GM23248 (cell line): ENCODE results near the gene P4HA3. TPM values are rescaled to one million over a fixed set of nuclear protein-coding genes. Genes with fewer than 3 reads are reported as not detected.

ENCODE experiments used
- DNase-seq: peaks from one replicate; pipeline ENCODE4 v3.0.0-alpha.2; 2015
- H2AFZ ChIP-seq: fragments of 200-600 bp; sonication (generic); 2 replicates; pipeline ENCODE4 v1.6.1; 2016; ENCODE audit warnings: antibody characterized with exemption
- H3F3A ChIP-seq: fragments of 200-600 bp; sonication (generic); 2 replicates; pipeline ENCODE4 v1.6.1; 2016; ENCODE audit warnings: mild to moderate bottlenecking, antibody characterized with exemption, mixed run types; ENCODE audit not compliant: insufficient read depth
- H3K27ac ChIP-seq: fragments of 200-600 bp; sonication (generic); 2 replicates; pipeline ENCODE4 v1.5.1; 2016; ENCODE audit warnings: mild to moderate bottlenecking
- H3K27me3 ChIP-seq: fragments of 200-600 bp; sonication (generic); replicated peaks from 2 replicates; pipeline ENCODE4 v1.6.1; 2016; ENCODE audit warnings: mild to moderate bottlenecking; ENCODE audit not compliant: insufficient read depth
- H3K36me3 ChIP-seq: fragments of 200-600 bp; sonication (generic); 2 replicates; pipeline ENCODE4 v1.6.1; 2016; ENCODE audit warnings: low read depth, mild to moderate bottlenecking
- H3K4me1 ChIP-seq: fragments of 200-600 bp; sonication (generic); 2 replicates; pipeline ENCODE4 v1.6.1; 2016; ENCODE audit warnings: mild to moderate bottlenecking; ENCODE audit not compliant: insufficient read depth
- H3K4me2 ChIP-seq: fragments of 200-600 bp; sonication (generic); one replicate; pipeline ENCODE4 v1.6.1; 2016; ENCODE audit warnings: mild to moderate bottlenecking; ENCODE audit not compliant: unreplicated experiment
- H3K4me3 ChIP-seq: fragments of 200-600 bp; sonication (generic); 2 replicates; pipeline ENCODE4 v1.5.1; 2016; ENCODE audit warnings: mild to moderate bottlenecking
- H3K79me2 ChIP-seq: fragments of 200-600 bp; sonication (generic); 2 replicates; pipeline ENCODE4 v1.6.1; 2016; ENCODE audit warnings: mild to moderate bottlenecking; ENCODE audit not compliant: insufficient read depth
- H3K9ac ChIP-seq: fragments of 200-600 bp; sonication (generic); 2 replicates; pipeline ENCODE4 v1.6.1; 2016; ENCODE audit warnings: mild to moderate bottlenecking
- H3K9me2 ChIP-seq: fragments of 200-600 bp; sonication (generic); 2 replicates; pipeline ENCODE4 v1.6.1; 2016; ENCODE audit warnings: mixed run types, mild to moderate bottlenecking, moderate library complexity; ENCODE audit not compliant: insufficient read depth
- H3K9me3 ChIP-seq: fragments of 200-600 bp; sonication (generic); one replicate; pipeline ENCODE4 v1.6.1; 2017; ENCODE audit warnings: low read depth
- H4K20me1 ChIP-seq: fragments of 200-600 bp; sonication (generic); 2 replicates; pipeline ENCODE4 v1.6.0; 2016; ENCODE audit not compliant: insufficient read depth
- EZH2 ChIP-seq: fragments of 200-600 bp; sonication (generic); IDR thresholded peaks from 2 replicates; pipeline ENCODE4 v1.6.1; 2018; ENCODE audit warnings: antibody characterized with exemption, mild to moderate bottlenecking; ENCODE audit not compliant: insufficient read depth, poor library complexity, severe bottlenecking
- EZH2phosphoT487 ChIP-seq: fragments of 200-600 bp; sonication (generic); IDR thresholded peaks from 2 replicates; pipeline ENCODE4 v1.6.1; 2018; ENCODE audit warnings: antibody characterized with exemption, moderate library complexity, mild to moderate bottlenecking, low read depth; ENCODE audit not compliant: insufficient read depth
- WGBS, 2 experiments: methylation state at CpG; one replicate each; pipeline ENCODE4 v1.1.6; 2015 to 2017; ENCODE audit warnings: low lambda C conversion rate in 2 of 2, low coverage in 1 of 2; ENCODE audit errors: missing lambda C conversion rate in 2 of 2; 5-methylcytosine and 5-hydroxymethylcytosine counted together
- in situ Hi-C: fragments of 300-500 bp; cut with MboI; formaldehyde crosslinking; loops from 2 replicates; pipeline ENCODE4 v1.15.0; 2020
- polyA plus RNA-seq: library from polyadenylated mRNA; unstranded; fragments of >200 nt; fragmentation: Nextera tagmentation; extraction: Ambion mirVana; gene quantifications from 2 replicates; pipeline ENCODE4 v1.2.1, GENCODE V29; 2016
- total RNA-seq: library from RNA; depleted of rRNA; stranded (reverse); fragments of >200 nt; shearing (Covaris generic); gene quantifications from 2 replicates; pipeline ENCODE4 v1.2.3, GENCODE V29; 2014

The P4HA3 gene
- total and polyA plus RNA-seq, 2 experiments from 2014 or later, result 26.4 to 30.6 TPM

GRCh38 chr11:74312326-74312725 is 886 bp upstream of the P4HA3 start:
- WGBS, 2 experiments, result 74 to 89% methylated on average over 1 of the region's 1 CpG
- H3K4me2 ChIP-seq, result no peak overlapping the region
- no peaks in the 10 kb centered on the region for H4K20me1 ChIP-seq
- no peaks in the 10 kb centered on the region for H3K36me3 ChIP-seq
- H3K27ac ChIP-seq, result no peak overlapping the region
- H3F3A ChIP-seq, result peaks cover 18% of the 10 kb centered on the region
- H3K27me3 ChIP-seq, result no peaks in the 10 kb centered on the region
- no peaks in the 10 kb centered on the region for H3K9me2 ChIP-seq
- H3K9me3 ChIP-seq, result no peaks in the 10 kb centered on the region
- H3K4me1 ChIP-seq, result peaks cover 11% of the 10 kb centered on the region
- no peak overlapping the region for H3K9ac ChIP-seq
- 0 out of 2 replicates have a peak overlapping the region, but pooled peaks have one; percentile 91 for H2AFZ ChIP-seq
- DNase-seq, result no peak
- in situ Hi-C loops, result no loop called here
- H3K79me2 ChIP-seq, result peaks cover 40% of the 10 kb centered on the region
- H3K4me3 ChIP-seq, result no peak overlapping the region
- TF ChIP-seq EZH2phosphoT487 (no peak), EZH2 (no peak)

DNA sequence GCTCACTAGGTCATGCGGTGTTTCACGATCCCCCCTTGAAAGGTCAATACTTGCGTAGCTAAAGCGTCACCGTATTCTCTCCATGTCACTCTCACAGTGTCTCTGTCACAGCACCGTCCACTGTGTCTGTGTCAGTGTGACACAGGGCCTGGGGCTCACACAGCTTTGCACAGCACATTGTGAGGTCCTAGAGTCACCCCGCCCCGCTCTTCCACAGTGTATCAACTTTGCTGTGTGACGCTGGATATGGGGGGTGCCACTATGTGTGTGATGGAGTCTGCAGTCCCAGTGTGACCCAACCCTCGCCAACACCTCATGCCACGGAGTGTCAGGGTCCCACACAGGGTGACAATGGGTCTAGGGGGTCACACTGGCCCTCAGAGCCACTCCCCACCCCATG is 583 bp downstream of the P4HA3 start:
- Histone ChIP-seq H3K9me3 (no peaks in the 10 kb centered on the region), H3K9me2 (no peaks in the 10 kb centered on the region), H4K20me1 (no peaks in the 10 kb centered on the region), H3K36me3 (no peaks in the 10 kb centered on the region), H3K9ac (peak overlapping the region; percentile 80), H3K4me2 (peak overlapping the region; percentile 79), H3K27me3 (no peaks in the 10 kb centered on the region), H3K79me2 (peaks cover 54% of the 10 kb centered on the region), H3K4me1 (0 out of 2 replicates have a peak, but pooled peaks cover 12% of the 10 kb centered on the region), H3K27ac (no peak overlapping the region), H3F3A (0 out of 2 replicates have a peak, but pooled peaks cover 6% of the 10 kb centered on the region), H3K4me3 (peak overlapping the region; percentile 80), H2AFZ (peak overlapping the region; percentile 91)
- no peak for TF ChIP-seq EZH2
- no peak for TF ChIP-seq EZH2phosphoT487
- in situ Hi-C loops, result no loop called here
- 86 to 90% methylated on average over 11 of the region's 11 CpGs for WGBS, 2 experiments
- no peak for DNase-seq

- Histone ChIP-seq H3K9ac (no peak overlapping the region), H3K27ac (no peak overlapping the region), H4K20me1 (no peaks in the 10 kb centered on the region), H3K79me2 (peaks cover 66% of the 10 kb centered on the region), H3K4me2 (no peak overlapping the region), H3K9me3 (no peaks in the 10 kb centered on the region), H3K4me3 (no peak overlapping the region), H3K4me1 (0 out of 2 replicates have a peak, but pooled peaks cover 12% of the 10 kb centered on the region), H3K9me2 (no peaks in the 10 kb centered on the region), H3K27me3 (no peaks in the 10 kb centered on the region), H3K36me3 (no peaks in the 10 kb centered on the region), H2AFZ (no peak overlapping the region; the same call in 1 of the 2 replicates), H3F3A (0 out of 2 replicates have a peak, but pooled peaks cover 2% of the 10 kb centered on the region)
- in situ Hi-C loops, result no loop called here
- WGBS, 2 experiments, result 59 to 71% methylated on average over 1 of the region's 1 CpG
- DNase-seq, result peak; percentile 35
- TF ChIP-seq EZH2 (no peak), EZH2phosphoT487 (no peak)
Measured at GRCh38 chr11:74307434-74307833, 4.0 kb downstream of the P4HA3 start.

DNA sequence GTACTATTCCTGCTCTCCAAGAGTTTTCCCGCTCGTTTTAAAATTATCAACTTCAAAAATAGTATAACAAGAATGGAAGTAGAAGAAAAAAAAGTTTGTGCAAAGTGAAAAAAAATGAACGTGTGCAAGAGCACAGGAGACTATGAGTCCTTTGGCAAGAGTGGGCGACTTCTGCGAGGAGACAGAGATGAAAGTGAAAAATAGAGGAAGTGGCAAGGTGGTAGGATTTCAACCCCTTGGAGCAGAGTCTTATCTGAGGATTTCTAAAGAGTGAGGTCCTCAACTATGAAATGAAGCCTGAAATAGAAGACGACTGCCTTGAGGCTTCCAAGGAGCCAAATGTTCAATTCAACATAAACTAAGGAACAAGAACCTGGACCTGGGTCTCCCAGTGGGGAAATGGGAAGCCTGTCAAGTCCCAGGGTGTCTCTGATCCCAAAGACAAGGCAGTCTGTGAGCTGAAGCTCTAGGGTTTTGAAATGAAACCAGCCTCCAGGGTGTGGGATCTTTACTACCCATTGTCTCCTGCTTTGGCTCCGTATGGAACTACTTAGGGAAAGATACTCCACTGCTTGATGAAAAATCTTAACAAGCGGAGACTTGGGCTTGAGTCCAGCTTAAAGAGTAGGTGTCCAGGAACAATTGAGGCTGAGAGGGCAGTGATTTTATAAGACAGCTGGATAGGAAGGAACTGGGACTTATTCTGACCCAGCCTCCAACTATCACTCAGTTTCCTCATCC is 4.8 kb downstream of the P4HA3 start:
- 71 to 76% methylated on average over 8 of the region's 8 CpGs for WGBS, 2 experiments

More for the DNA sequence above, 4.8 kb downstream of the P4HA3 start:
- Histone ChIP-seq H3K9ac (no peak overlapping the region), H4K20me1 (no peaks in the 10 kb centered on the region), H3K27ac (no peak overlapping the region), H3K4me1 (0 out of 2 replicates have a peak, but pooled peaks cover 12% of the 10 kb centered on the region), H3K9me2 (no peaks in the 10 kb centered on the region), H3K4me3 (no peak overlapping the region), H3F3A (no peaks in the 10 kb centered on the region), H3K27me3 (no peaks in the 10 kb centered on the region), H3K36me3 (no peaks in the 10 kb centered on the region), H3K79me2 (peaks cover 66% of the 10 kb centered on the region), H2AFZ (peak overlapping the region; percentile 58), H3K9me3 (no peaks in the 10 kb centered on the region), H3K4me2 (no peak overlapping the region)
- TF ChIP-seq EZH2 (no peak), EZH2phosphoT487 (no peak)
- no peak for DNase-seq
- in situ Hi-C loops, result no loop called here
